Ovary (tissue), 9 donors: ENCODE measurements around the gene BTN1A1. TPM values are rescaled to one million over a fixed set of nuclear protein-coding genes. Genes with fewer than 3 reads are reported as not detected.

Experiments
- DNase-seq, 5 donors: peaks; one replicate each; pipeline ENCODE4 v3.0.0-alpha.2; 2019 to 2020
- H3K27ac ChIP-seq, 2 donors: fragments of 200-600 bp; one replicate each; pipeline versions ENCODE4 v1.5.1 to v1.8.0; 2019 to 2022
- H3K27me3 ChIP-seq: fragments of 200-600 bp; one replicate; pipeline ENCODE4 v1.8.0; 2022
- H3K36me3 ChIP-seq: fragments of 200-600 bp; sonication (generic); one replicate; pipeline ENCODE4 v1.5.1; 2019
- H3K4me1 ChIP-seq: one replicate; pipeline ENCODE4 v1.8.1; 2013; ENCODE audit warnings: mild to moderate bottlenecking, moderate library complexity; ENCODE audit not compliant: insufficient read depth
- H3K4me3 ChIP-seq: fragments of 200-600 bp; sonication (generic); one replicate; pipeline ENCODE4 v1.5.1; 2017
- H3K9me3 ChIP-seq, 2 donors: fragments of 200-600 bp in 1 of 2; sonication (generic) in 1 of 2; one replicate each; pipeline versions ENCODE4 v1.5.1 to v1.8.1; 2013 to 2019; ENCODE audit warnings: mild to moderate bottlenecking in 1 of 2, moderate library complexity in 1 of 2
- CTCF ChIP-seq, 3 donors: fragments of 450-650 bp in 2 of 3; fragments of 200-600 bp in 1 of 3; IDR thresholded peaks; one replicate each; pipeline versions ENCODE4 v1.5.1 to v1.8.0; 2016 to 2022; ENCODE audit warnings: antibody characterized with exemption in 3 of 3, mild to moderate bottlenecking in 1 of 3
- EP300 ChIP-seq: sonication (generic); formaldehyde crosslinking; IDR thresholded peaks from one replicate; pipeline ENCODE4 v1.6.1; 2017; ENCODE audit warnings: antibody characterized with exemption
- POLR2A ChIP-seq: fragments of 450-650 bp; IDR thresholded peaks from one replicate; pipeline ENCODE4 v1.6.1; 2017; ENCODE audit warnings: antibody characterized with exemption, mild to moderate bottlenecking, moderate library complexity
- WGBS, 3 donors: extraction: QIAGEN DNeasy Blood & Tissue Kit in 1 of 3; methylation state at CpG; one replicate each; pipeline versions ENCODE4 v1.1.5 to v1.1.7; 2013 to 2017; 5-methylcytosine and 5-hydroxymethylcytosine counted together
- intact Hi-C, 4 donors: fragments of 100-400 bp; cut with DNase I; formaldehyde crosslinking; loops; one replicate each; pipeline versions ENCODE4 v1.11.0 to v1.15.1; 2022 to 2023
- polyA plus RNA-seq, 2 donors: library from polyadenylated mRNA; stranded (reverse); fragments of 200-250 nt in 1 of 2; fragments of 350-450 nt in 1 of 2; fragmentation: Illumina TruSeq in 1 of 2; extraction: RNeasy Lipid Tissue Mini Kit (QIAGEN cat#74804) in 1 of 2; gene quantifications; one replicate each; pipeline ENCODE4 v1.2.3, GENCODE V29; 2013 to 2014
- total RNA-seq, 7 donors: library from RNA; depleted of rRNA in 2 of 7; stranded (reverse); fragments of >200 nt in 2 of 7; fragmentation: NEBNext Ultra II Directional in 3 of 7; extraction: Animal tissue kit (Norgen Biotek cat#: 25700) in 3 of 7; gene quantifications; one replicate each; pipeline versions ENCODE4 v1.1.0 to v1.2.4, GENCODE V29; 2016 to 2023
- donor health status: DM: no; HTN: no; CAD: no; lungs with moderate emphysema.
- donor health status: DM: no; HTN: no; CAD: no.
- donor health status: Bipolar disorder and iron deficiency.
- donor health status: DM: yes; HTN: yes; CAD: no.
- donor health status: DM: no; HTN: no; CAD: no.
- donor health status: DM: yes; HTN: yes; CAD: no.

The BTN1A1 gene
- total and polyA plus RNA-seq, 9 donors: 0.02 to 0.05 TPM; not detected in 7

- Histone ChIP-seq H3K36me3 (no peaks in the 10 kb centered on the region), H3K4me3 (no peak overlapping the region), H3K9me3 (no peaks in the 10 kb centered on the region), H3K27me3 (no peaks in the 10 kb centered on the region), H3K4me1 (peaks cover 2% of the 10 kb centered on the region), H3K27ac (no peak overlapping the region)
- TF ChIP-seq CTCF (IDR thresholded peaks at IDR 0.05) (no peak), EP300 (no peak), POLR2A (no peak)
- intact Hi-C loops: no loop called here
- no peak for DNase-seq
- WGBS, 3 donors: 74 to 83% (median 81%) methylated on average over 3 of the region's 3 CpGs
Observed at GRCh38 chr6:26478985-26479278, 21.2 kb upstream of the BTN1A1 start.

- no peak for TF ChIP-seq POLR2A
- TF ChIP-seq CTCF (IDR thresholded peaks at IDR 0.05): no peak
- TF ChIP-seq EP300: no peak
Observed at GRCh38 chr6:26482338-26482737, 17.8 kb upstream of the BTN1A1 start.

GRCh38 chr6:26483727-26484126 lies 16.4 kb upstream of the BTN1A1 start:
- Histone ChIP-seq H3K9me3 (no peaks in the 10 kb centered on the region), H3K36me3 (no peaks in the 10 kb centered on the region), H3K27me3 (no peaks in the 10 kb centered on the region), H3K4me1 (no peaks in the 10 kb centered on the region), H3K27ac (no peak overlapping the region), H3K4me3 (no peak overlapping the region)
- no peak for DNase-seq
- TF ChIP-seq CTCF (IDR thresholded peaks at IDR 0.05) (no peak), POLR2A (no peak), EP300 (no peak)
- WGBS, 3 donors: 93 to 95% (median 94%) methylated on average over 3 of the region's 3 CpGs
- intact Hi-C loops: no loop called here

More at GRCh38 chr6:26482338-26482737, 17.8 kb upstream of the BTN1A1 start:
- Histone ChIP-seq H3K36me3 (no peaks in the 10 kb centered on the region), H3K27me3 (no peaks in the 10 kb centered on the region), H3K4me3 (no peak overlapping the region), H3K27ac (no peak overlapping the region), H3K9me3 (no peaks in the 10 kb centered on the region), H3K4me1 (no peaks in the 10 kb centered on the region)
- 95 to 98% (median 97%) methylated on average over 4 of the region's 4 CpGs for WGBS, 3 donors
- no peak for DNase-seq
- intact Hi-C loops: no loop called here

- Histone ChIP-seq H3K27ac (no peak overlapping the region), H3K36me3 (no peaks in the 10 kb centered on the region), H3K4me3 (no peak overlapping the region), H3K9me3 (no peaks in the 10 kb centered on the region), H3K4me1 (no peaks in the 10 kb centered on the region), H3K27me3 (no peaks in the 10 kb centered on the region)
- no peak for DNase-seq
- WGBS, 3 donors: 69 to 77% (median 75%) methylated on average over 2 of the region's 2 CpGs
- intact Hi-C loops: no loop called here
- TF ChIP-seq CTCF (IDR thresholded peaks at IDR 0.05) (no peak), POLR2A (no peak), EP300 (no peak)
Observed at GRCh38 chr6:26484161-26484560, 15.9 kb upstream of the BTN1A1 start.
